ENCODE results near the gene DAGLB. TPM values are rescaled to one million over a fixed set of nuclear protein-coding genes. Genes with fewer than 3 reads are reported as not detected.
"Not testable (repeated sequence)": the region's sequence is repeated elsewhere in the genome, so short reads cannot be mapped to it uniquely, and the experiment has no call there.

Gene DAGLB
- polyA plus RNA-seq, 3 donors = 12.4 to 16.4 (median 14.7) TPM

- no peak for DNase-seq (ENCODE audit: low read depth in 3 of 3, low spot score in 2 of 3)
Measured at GRCh38 chr7:6401536-6401935, 46.2 kb downstream of the DAGLB start.

DNA sequence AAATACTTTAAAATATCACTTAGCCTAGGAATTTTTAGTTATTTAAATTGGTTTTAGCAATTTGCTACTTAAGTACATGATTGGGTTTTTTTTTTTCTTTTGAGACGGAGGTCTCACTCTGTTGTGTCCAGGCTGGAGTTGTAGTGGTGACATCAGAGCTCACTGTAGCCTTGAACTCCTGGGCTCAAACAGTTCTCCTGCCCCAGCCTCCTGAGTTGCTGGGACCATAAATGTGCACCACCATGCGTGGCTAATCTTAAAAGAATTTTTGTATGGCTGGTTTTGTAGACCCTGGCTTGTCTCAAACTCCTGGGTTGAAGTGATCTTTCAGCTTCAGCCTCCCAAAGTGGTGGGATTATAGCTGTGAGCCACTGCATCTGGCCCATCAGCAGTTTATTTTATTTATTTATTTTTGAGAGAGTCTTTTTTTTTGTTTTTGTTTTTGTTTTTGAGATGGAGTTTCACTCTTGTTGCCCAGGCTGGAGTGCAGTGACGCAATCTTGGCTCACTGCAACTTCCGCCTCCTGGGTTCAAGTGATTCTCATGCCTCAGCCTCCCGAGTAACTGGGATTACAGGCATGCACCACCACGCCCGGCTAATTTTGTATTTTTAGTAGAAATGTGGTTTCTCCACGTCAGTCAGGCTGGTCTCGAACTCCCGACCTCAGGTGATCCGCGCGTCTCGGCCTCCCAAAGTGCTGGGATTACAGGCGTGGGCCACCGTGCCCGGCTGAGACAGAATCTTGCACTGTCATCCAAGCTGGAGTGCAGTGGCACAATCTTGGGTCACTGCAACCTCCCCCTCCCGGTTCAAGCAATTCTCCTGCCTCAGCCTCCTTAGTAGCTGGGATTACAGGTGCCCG is 47.3 kb downstream of the DAGLB start:
- DNase-seq (ENCODE audit: low read depth in 3 of 3, low spot score in 2 of 3) = not testable (repeated sequence)

DNA sequence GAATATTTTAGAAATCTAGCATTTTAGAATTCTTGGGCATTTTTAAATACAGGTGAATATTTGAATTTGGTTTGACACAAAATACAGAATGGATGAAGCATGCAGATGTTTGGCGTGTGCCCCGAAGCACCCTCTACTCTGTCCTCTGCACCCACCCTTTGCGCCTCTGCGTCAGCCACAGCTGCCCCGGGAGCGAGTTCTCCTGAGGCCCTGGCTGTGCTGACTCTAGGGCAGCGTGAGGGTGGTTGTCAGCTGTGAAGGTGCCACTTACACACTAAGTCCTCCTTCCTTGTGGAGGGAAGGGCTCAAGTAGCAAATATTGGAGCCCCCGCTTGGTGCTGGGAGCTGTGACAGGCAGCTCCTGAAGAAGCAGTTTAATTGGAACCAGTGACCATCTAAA is 48.4 kb downstream of the DAGLB start:
- DNase-seq (ENCODE audit: low read depth in 3 of 3, low spot score in 2 of 3) = no peak

- DNase-seq (ENCODE audit: low read depth in 3 of 3, low spot score in 2 of 3) = no peak
Measured at GRCh38 chr7:6398943-6399342, 48.8 kb downstream of the DAGLB start.

- DNase-seq (ENCODE audit: low read depth in 3 of 3, low spot score in 2 of 3) = not testable (repeated sequence)
Measured at GRCh38 chr7:6397759-6398495, 49.8 kb downstream of the DAGLB start.

GRCh38 chr7:6395898-6396595 is 51.7 kb downstream of the DAGLB start:
- DNase-seq (ENCODE audit: low read depth in 3 of 3, low spot score in 2 of 3) = no peak

- DNase-seq (ENCODE audit: low read depth in 3 of 3, low spot score in 2 of 3) = no peak
Measured at GRCh38 chr7:6394114-6394513, 53.6 kb downstream of the DAGLB start.

DNA sequence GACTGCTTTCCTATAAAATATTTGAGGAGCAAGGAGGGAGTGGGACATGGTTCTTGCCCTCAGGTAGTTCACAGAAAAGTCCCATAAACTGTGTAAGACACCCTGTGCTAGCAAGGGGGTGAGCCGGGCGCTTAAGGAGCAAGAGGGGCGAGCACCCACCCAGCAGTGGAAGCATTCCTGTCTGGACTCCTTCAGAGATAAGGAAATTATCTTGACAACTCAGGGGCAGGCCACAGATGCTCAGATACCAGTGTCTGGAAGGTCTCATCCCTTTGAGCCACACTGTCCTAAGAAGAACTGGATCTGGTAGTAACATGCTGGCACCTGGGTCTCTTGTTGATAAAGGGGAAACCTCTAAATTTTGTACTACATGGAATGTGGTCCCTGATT is 54.1 kb downstream of the DAGLB start:
- DNase-seq (ENCODE audit: low read depth in 3 of 3, low spot score in 2 of 3) = no peak

GRCh38 chr7:6392712-6393666 is 54.8 kb downstream of the DAGLB start:
- DNase-seq (ENCODE audit: low read depth in 3 of 3, low spot score in 2 of 3) = no peak

DNA sequence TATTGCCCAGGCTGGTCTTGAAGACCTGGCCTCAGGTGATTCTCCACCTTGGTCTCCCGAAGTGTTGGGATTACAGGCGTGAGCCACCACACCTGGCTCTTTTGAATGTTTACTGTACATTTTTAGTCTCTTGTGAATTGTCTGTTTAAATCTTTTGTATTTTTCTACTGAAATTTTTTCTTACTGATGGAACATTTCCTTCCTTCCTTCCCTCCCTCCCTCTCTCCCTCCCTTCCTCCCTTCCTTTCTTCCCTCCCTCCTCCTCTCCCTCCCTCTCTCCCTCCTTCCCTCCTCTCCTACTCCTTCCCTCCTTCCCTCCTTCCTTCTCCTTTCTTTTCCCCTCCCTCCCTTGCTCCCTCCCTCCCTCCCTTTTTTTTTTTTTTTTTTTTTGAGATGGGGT is 58.0 kb downstream of the DAGLB start:
- DNase-seq (ENCODE audit: low read depth in 3 of 3, low spot score in 2 of 3) = no peak

- DNase-seq (ENCODE audit: low read depth in 3 of 3, low spot score in 2 of 3) = no peak
Measured at GRCh38 chr7:6387734-6388294, 59.9 kb downstream of the DAGLB start.

DNA sequence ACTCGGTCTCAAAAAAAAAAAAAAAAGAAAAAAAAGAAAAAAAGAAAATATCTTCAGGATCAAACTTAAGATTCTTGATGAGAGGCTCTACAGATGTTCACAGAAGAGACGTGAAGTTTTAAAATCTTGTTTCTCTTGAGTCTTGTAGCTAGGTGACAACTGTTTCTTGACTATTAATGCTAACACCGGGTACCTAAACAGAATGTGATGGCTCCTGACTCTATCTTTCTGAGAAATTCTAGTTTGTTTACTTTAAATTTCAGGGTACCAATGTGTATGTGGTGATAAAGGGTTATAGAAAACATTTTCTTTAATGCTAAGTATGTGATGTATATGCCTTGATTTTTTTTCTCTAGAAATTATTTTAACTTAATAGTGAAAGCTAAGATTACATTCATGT is 61.0 kb downstream of the DAGLB start:
- no peak for DNase-seq (ENCODE audit: low read depth in 3 of 3, low spot score in 2 of 3)

GRCh38 chr7:6385909-6386560 is 61.7 kb downstream of the DAGLB start:
- no peak for DNase-seq (ENCODE audit: low read depth in 3 of 3, low spot score in 2 of 3)

GRCh38 chr7:6385110-6385781 is 62.5 kb downstream of the DAGLB start:
- no peak for DNase-seq (ENCODE audit: low read depth in 3 of 3, low spot score in 2 of 3)

GRCh38 chr7:6384327-6384726 is 63.4 kb downstream of the DAGLB start:
- no peak for DNase-seq (ENCODE audit: low read depth in 3 of 3, low spot score in 2 of 3)

GRCh38 chr7:6382817-6383216 is 64.9 kb downstream of the DAGLB start:
- DNase-seq (ENCODE audit: low read depth in 3 of 3, low spot score in 2 of 3) = no peak

DNA sequence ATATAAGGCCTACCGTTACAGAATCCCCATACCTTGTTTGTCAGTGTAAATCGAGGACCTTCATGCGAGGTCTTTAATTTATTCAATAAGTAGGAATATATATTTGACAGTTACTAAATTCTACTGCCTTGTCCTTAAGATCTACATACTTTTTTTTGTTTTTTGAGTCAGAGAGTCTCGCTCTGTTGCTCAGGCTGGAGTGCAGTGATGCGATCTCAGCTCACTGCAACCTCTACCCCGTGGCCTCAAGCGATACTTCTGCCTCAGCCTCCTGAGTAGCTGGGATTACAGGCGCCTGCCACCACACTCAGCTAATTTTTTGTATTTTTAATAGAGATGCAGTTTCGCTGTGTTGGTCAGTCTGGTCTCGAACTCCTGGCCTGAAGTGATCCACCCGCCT is 65.9 kb downstream of the DAGLB start:
- not testable (repeated sequence) for DNase-seq (ENCODE audit: low read depth in 3 of 3, low spot score in 2 of 3)

GRCh38 chr7:6380310-6381095 is 67.3 kb downstream of the DAGLB start:
- no peak for DNase-seq (ENCODE audit: low read depth in 3 of 3, low spot score in 2 of 3)

Data from right renal cortex interstitium (tissue), 3 donors.